Stimulated activated memory B cell treated with anti-CD40 and anti-IgM and Interleukin-4, amounts not matched to agents 10 μg/mL and 1 μg/mL and 100 μg/mL, for 72 hours (primary cell): ENCODE measurements around the gene ITPR3.

ENCODE experiments used
- ATAC-seq: fragments of 150-1000 bp; cut with Tn5 transposase; 2 replicates; pipeline ENCODE4 v1.10.0; 2021
- H3K27ac Mint-ChIP-seq: one replicate; pipeline ENCODE4 v1.8.0; 2022; ENCODE audit warnings: mild to moderate bottlenecking, mixed read lengths
- H3K27me3 Mint-ChIP-seq: one replicate; pipeline ENCODE4 v1.8.0; 2022; ENCODE audit warnings: mixed read lengths
- H3K36me3 Mint-ChIP-seq: one replicate; pipeline ENCODE4 v1.8.0; 2022; ENCODE audit warnings: mixed read lengths
- H3K4me1 Mint-ChIP-seq: one replicate; pipeline ENCODE4 v1.8.0; 2022; ENCODE audit warnings: mixed read lengths
- H3K4me3 Mint-ChIP-seq: one replicate; pipeline ENCODE4 v1.8.0; 2022; ENCODE audit warnings: mild to moderate bottlenecking, moderate library complexity, mixed read lengths
- H3K9me3 Mint-ChIP-seq: one replicate; pipeline ENCODE4 v1.8.0; 2022; ENCODE audit warnings: mixed read lengths

Gene ITPR3

GRCh38 chr6:33633462-33634158 lies 12.5 kb downstream of the ITPR3 start:
- Mint-ChIP-seq H3K27ac (peak overlapping the region; percentile 68), H3K27me3 (no peaks in the 10 kb centered on the region), H3K4me3 (peak overlapping the region; percentile 81), H3K4me1 (peaks cover 71% of the 10 kb centered on the region), H3K9me3 (no peaks in the 10 kb centered on the region), H3K36me3 (peaks cover 27% of the 10 kb centered on the region)
- peak; percentile 88 for ATAC-seq

GRCh38 chr6:33634161-33634727 lies 13.1 kb downstream of the ITPR3 start:
- Mint-ChIP-seq H3K36me3 (peaks cover 30% of the 10 kb centered on the region), H3K27me3 (no peaks in the 10 kb centered on the region), H3K4me1 (peaks cover 71% of the 10 kb centered on the region), H3K4me3 (peak overlapping the region; percentile 76), H3K9me3 (no peaks in the 10 kb centered on the region), H3K27ac (peak overlapping the region; percentile 20)
- ATAC-seq, result no peak

DNA sequence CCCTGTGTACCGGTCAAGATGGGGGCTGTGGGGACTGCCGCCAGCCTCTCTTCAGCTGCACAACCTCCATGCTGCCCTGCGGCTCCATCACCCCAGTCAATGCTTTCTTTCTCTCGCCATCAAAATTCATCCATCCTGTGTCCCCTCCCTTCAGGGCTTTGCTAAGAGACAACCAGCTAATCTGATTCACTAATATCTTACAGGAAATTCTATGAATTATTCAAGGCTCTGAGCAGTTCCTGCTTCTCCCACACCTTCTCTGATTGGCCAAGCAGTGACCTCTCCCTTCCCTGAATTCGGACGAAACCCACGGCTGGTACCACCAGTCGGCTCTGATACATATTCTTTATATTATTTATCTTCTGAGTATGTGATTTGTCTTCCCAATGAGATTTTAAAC lies 13.8 kb downstream of the ITPR3 start:
- Mint-ChIP-seq H3K27me3 (no peaks in the 10 kb centered on the region), H3K9me3 (no peaks in the 10 kb centered on the region), H3K36me3 (peaks cover 36% of the 10 kb centered on the region), H3K4me1 (peaks cover 78% of the 10 kb centered on the region), H3K4me3 (peak overlapping the region; percentile 22), H3K27ac (no peak overlapping the region)
- no peak for ATAC-seq

DNA sequence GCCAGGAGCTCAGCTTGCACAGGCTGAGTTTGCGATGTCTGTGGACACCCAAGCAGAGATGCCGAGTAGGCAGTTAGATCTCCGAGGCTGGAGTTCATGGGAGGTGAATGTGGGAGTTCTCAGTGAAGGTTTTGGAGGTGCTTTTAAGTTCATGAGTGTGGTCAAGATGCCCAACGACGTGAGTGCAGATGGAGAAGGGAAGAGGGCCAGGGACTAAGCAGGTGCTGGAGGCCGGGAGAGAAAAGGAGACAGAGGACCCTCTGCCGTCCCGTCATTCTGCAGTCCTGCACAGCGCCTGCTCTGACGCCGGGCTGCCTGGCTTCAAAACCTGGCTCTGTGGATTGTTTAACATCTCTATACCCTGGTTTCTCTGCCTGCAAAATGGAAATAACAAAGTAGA lies 15.5 kb downstream of the ITPR3 start:
- H3K4me1 Mint-ChIP-seq, result peaks cover 72% of the 10 kb centered on the region
- no peaks in the 10 kb centered on the region for H3K27me3 Mint-ChIP-seq
- H3K36me3 Mint-ChIP-seq, result peaks cover 28% of the 10 kb centered on the region
- no peak overlapping the region for H3K27ac Mint-ChIP-seq
- no peak overlapping the region for H3K4me3 Mint-ChIP-seq
- no peaks in the 10 kb centered on the region for H3K9me3 Mint-ChIP-seq
- ATAC-seq, result no peak

- no peak for ATAC-seq
- no peak overlapping the region for H3K4me3 Mint-ChIP-seq
- H3K27me3 Mint-ChIP-seq, result no peaks in the 10 kb centered on the region
- peaks cover 32% of the 10 kb centered on the region for H3K36me3 Mint-ChIP-seq
- H3K9me3 Mint-ChIP-seq, result no peaks in the 10 kb centered on the region
- H3K27ac Mint-ChIP-seq, result peak overlapping the region; percentile 22
- peaks cover 69% of the 10 kb centered on the region for H3K4me1 Mint-ChIP-seq
Observed at GRCh38 chr6:33638556-33638955, 17.4 kb downstream of the ITPR3 start.

DNA sequence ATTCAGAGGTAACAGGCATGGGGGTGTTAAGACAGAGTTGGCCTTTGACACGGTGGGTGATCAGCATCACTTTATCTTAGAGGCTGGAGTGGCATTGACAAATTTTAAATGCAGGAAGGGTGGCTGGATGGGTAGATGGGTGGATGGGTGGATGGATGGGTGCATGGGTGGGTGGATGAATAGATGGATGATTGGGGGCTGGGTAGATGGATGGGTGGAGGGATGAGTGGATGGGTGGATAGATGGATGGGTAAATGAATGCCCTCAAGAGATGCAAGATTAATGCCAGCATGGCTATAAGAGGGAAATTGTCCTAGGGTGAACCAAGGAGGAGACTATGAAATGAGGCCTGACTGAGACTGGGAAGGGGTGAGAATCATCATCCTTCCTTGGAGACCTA lies 18.4 kb downstream of the ITPR3 start:
- no peaks in the 10 kb centered on the region for H3K27me3 Mint-ChIP-seq
- no peak overlapping the region for H3K4me3 Mint-ChIP-seq
- H3K9me3 Mint-ChIP-seq, result no peaks in the 10 kb centered on the region
- H3K4me1 Mint-ChIP-seq, result peaks cover 61% of the 10 kb centered on the region
- H3K36me3 Mint-ChIP-seq, result peaks cover 34% of the 10 kb centered on the region
- ATAC-seq, result no peak
- no peak overlapping the region for H3K27ac Mint-ChIP-seq

DNA sequence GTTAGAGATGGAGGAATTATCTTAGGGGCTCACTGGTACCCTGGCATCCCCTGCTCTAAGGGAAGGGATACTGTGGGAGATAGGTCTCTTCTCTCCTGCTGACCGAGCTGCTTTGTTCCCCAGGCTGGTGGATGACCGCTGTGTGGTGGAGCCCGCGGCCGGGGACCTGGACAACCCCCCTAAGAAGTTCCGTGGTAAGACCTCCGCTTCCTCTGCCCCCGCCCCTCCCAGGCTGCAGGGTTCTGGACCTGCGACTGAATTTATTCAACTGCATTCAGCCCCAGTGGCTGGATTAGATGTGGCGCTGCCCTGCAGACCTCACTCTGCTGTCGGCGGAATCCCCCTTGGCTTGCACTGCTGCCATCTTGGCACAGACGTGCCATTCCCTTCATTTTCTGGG lies 19.2 kb downstream of the ITPR3 start:
- no peak for ATAC-seq
- Mint-ChIP-seq H3K9me3 (no peaks in the 10 kb centered on the region), H3K27me3 (no peaks in the 10 kb centered on the region), H3K36me3 (peaks cover 34% of the 10 kb centered on the region), H3K27ac (no peak overlapping the region), H3K4me1 (peaks cover 53% of the 10 kb centered on the region), H3K4me3 (no peak overlapping the region)

DNA sequence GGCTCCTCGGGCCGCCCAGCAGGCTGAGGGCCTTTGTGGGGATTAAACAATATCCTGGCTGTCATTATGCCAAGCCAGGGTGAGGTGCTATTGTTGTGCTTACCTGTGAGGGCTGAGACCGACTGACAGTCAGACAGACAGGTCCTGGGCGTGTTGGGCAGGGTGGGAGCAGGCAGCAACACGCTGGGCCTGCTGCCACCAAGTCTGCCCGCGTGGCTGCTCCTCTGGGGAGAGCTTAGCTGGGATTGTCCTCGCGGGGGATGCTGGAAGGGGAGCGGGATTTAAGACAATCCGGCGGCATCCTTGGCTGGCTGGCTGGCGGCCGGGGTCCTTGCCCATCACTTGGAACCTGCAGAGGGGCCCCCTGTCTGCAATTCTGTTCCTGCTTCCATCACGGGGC lies 20.0 kb downstream of the ITPR3 start:
- no peaks in the 10 kb centered on the region for H3K27me3 Mint-ChIP-seq
- H3K27ac Mint-ChIP-seq, result no peak overlapping the region
- no peaks in the 10 kb centered on the region for H3K9me3 Mint-ChIP-seq
- H3K36me3 Mint-ChIP-seq, result peaks cover 36% of the 10 kb centered on the region
- H3K4me1 Mint-ChIP-seq, result peaks cover 45% of the 10 kb centered on the region
- H3K4me3 Mint-ChIP-seq, result no peak overlapping the region
- ATAC-seq, result no peak

DNA sequence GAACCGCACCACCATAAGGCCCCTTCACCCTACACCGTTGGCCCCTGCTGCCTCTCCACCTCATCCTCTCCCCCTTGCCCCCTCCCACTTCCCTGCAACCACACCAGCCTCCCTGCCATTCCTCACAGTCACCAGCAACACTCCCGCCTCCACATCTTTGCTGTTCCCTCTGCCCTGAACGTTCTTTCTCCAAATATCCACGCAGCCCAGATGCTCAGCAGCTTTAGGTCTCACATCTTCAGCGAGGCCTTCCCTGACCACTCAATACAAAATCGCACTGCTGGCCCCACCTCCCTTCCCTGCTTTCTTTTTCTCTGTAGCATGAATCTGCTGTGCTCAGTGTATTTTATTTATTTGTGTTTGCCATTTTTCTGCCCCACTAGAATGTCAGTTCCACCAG lies 20.5 kb downstream of the ITPR3 start:
- Mint-ChIP-seq H3K4me1 (peaks cover 41% of the 10 kb centered on the region), H3K9me3 (no peaks in the 10 kb centered on the region), H3K27ac (no peak overlapping the region), H3K27me3 (no peaks in the 10 kb centered on the region), H3K36me3 (peaks cover 36% of the 10 kb centered on the region), H3K4me3 (no peak overlapping the region)
- no peak for ATAC-seq

GRCh38 chr6:33642897-33643296 lies 21.8 kb downstream of the ITPR3 start:
- peaks cover 44% of the 10 kb centered on the region for H3K36me3 Mint-ChIP-seq
- H3K4me1 Mint-ChIP-seq, result peaks cover 47% of the 10 kb centered on the region
- no peaks in the 10 kb centered on the region for H3K9me3 Mint-ChIP-seq
- H3K27me3 Mint-ChIP-seq, result no peaks in the 10 kb centered on the region
- H3K27ac Mint-ChIP-seq, result no peak overlapping the region
- H3K4me3 Mint-ChIP-seq, result no peak overlapping the region
- no peak for ATAC-seq

- ATAC-seq, result no peak
- H3K36me3 Mint-ChIP-seq, result peaks cover 37% of the 10 kb centered on the region
- no peaks in the 10 kb centered on the region for H3K9me3 Mint-ChIP-seq
Observed at GRCh38 chr6:33651403-33651802, 30.3 kb downstream of the ITPR3 start.

DNA sequence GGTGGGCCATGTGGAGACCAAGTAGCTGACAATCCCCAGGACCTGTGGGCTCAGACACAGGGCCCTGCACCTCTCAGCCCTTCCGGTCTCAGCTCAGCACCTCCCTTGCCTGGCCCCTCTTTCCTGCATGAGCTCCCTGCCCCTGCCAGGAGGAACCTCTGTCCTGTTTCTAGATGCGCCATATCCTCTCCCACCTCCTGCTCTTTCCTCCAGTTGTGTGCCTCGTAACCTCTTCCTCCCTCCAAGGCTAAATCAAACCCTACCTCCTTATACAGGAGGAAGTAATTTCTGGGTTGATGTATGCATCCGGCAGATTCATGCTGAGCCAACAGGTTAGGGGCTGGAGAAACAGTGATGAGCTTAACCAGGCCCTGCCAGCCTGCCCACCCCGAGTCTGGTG lies 30.9 kb downstream of the ITPR3 start:
- no peak overlapping the region for H3K4me3 Mint-ChIP-seq
- no peak overlapping the region for H3K27ac Mint-ChIP-seq
- no peaks in the 10 kb centered on the region for H3K9me3 Mint-ChIP-seq

More at GRCh38 chr6:33651403-33651802, 30.3 kb downstream of the ITPR3 start:
- Mint-ChIP-seq H3K27me3 (no peaks in the 10 kb centered on the region), H3K4me3 (no peak overlapping the region), H3K4me1 (peaks cover 14% of the 10 kb centered on the region), H3K27ac (no peak overlapping the region)

GRCh38 chr6:33654831-33655554 lies 33.9 kb downstream of the ITPR3 start:
- Mint-ChIP-seq H3K27me3 (no peaks in the 10 kb centered on the region), H3K4me1 (peaks cover 7% of the 10 kb centered on the region), H3K27ac (no peak overlapping the region), H3K36me3 (peaks cover 40% of the 10 kb centered on the region), H3K9me3 (no peaks in the 10 kb centered on the region), H3K4me3 (no peak overlapping the region)
- no peak for ATAC-seq

More for the DNA sequence above, 30.9 kb downstream of the ITPR3 start:
- H3K36me3 Mint-ChIP-seq, result peaks cover 37% of the 10 kb centered on the region
- H3K27me3 Mint-ChIP-seq, result no peaks in the 10 kb centered on the region
- peaks cover 14% of the 10 kb centered on the region for H3K4me1 Mint-ChIP-seq
- no peak for ATAC-seq

DNA sequence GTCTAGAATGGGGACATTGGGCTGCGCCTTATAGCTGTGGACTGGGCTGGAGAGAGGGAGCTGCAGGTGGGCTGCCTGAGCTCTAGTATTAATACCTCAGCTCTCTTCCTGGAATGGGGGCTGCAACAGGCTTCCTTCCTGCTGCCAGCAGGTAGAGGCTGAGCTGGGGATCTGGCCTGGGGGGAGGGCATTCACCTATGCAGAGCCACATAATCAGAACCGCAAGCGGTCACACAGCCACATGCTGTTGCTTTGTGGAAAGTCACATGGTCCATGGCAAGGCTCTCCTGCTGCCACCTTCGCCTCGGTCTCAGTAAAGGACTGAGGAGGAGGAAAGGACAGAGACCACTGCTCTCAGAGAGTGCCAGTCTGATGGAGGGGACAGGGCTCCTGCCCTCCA lies 35.7 kb downstream of the ITPR3 start:
- Mint-ChIP-seq H3K4me3 (no peak overlapping the region), H3K9me3 (no peaks in the 10 kb centered on the region), H3K27me3 (no peaks in the 10 kb centered on the region), H3K4me1 (peaks cover 6% of the 10 kb centered on the region), H3K36me3 (peaks cover 44% of the 10 kb centered on the region), H3K27ac (no peak overlapping the region)
- no peak for ATAC-seq

GRCh38 chr6:33658982-33659689 lies 38.0 kb downstream of the ITPR3 start:
- no peak for ATAC-seq
- H3K27me3 Mint-ChIP-seq, result no peaks in the 10 kb centered on the region
- H3K9me3 Mint-ChIP-seq, result no peaks in the 10 kb centered on the region
- no peak overlapping the region for H3K4me3 Mint-ChIP-seq
- H3K36me3 Mint-ChIP-seq, result peaks cover 44% of the 10 kb centered on the region
- H3K4me1 Mint-ChIP-seq, result no peaks in the 10 kb centered on the region
- H3K27ac Mint-ChIP-seq, result no peak overlapping the region
